GM12865 (cell line): ENCODE data around the gene SLC27A2.
"Not testable (repeated sequence)": the region's sequence is repeated elsewhere in the genome, so short reads cannot be mapped to it uniquely, and the experiment has no call there.

Source experiments
- DNase-seq: peaks from one replicate; pipeline ENCODE4 v3.0.0; 2010; ENCODE audit warnings: low read depth
- H3K4me3 ChIP-seq: 2 replicates; pipeline ENCODE4 v1.5.1; 2011; ENCODE audit warnings: mild to moderate bottlenecking, low read depth, low read length, control low read depth
- CTCF ChIP-seq: IDR thresholded peaks from 2 replicates; pipeline ENCODE4 v1.5.1; 2011; ENCODE audit warnings: low read length, control low read depth, low read depth, inconsistent platforms; ENCODE audit not compliant: insufficient read depth; ENCODE audit errors: missing control alignments

Gene SLC27A2

GRCh38 chr15:50184863-50185504 lies 3.0 kb downstream of the SLC27A2 start:
- TF ChIP-seq CTCF, result no peak
- DNase-seq, result no peak
- no peak overlapping the region for H3K4me3 ChIP-seq

GRCh38 chr15:50186090-50186489 lies 4.1 kb downstream of the SLC27A2 start:
- no peak for TF ChIP-seq CTCF
- DNase-seq, result no peak
- no peak overlapping the region for H3K4me3 ChIP-seq

GRCh38 chr15:50186752-50187151 lies 4.8 kb downstream of the SLC27A2 start:
- no peak for DNase-seq
- no peak for TF ChIP-seq CTCF
- no peak overlapping the region for H3K4me3 ChIP-seq

GRCh38 chr15:50187525-50187924 lies 5.5 kb downstream of the SLC27A2 start:
- no peak for TF ChIP-seq CTCF
- no peak overlapping the region for H3K4me3 ChIP-seq
- no peak for DNase-seq

- no peak for TF ChIP-seq CTCF
- no peak overlapping the region for H3K4me3 ChIP-seq
- no peak for DNase-seq
These were observed 6.0 kb downstream of the SLC27A2 start for GRCh38 chr15:50187997-50188396.

- DNase-seq, result not testable (repeated sequence)
These were observed 6.8 kb downstream of the SLC27A2 start for GRCh38 chr15:50188793-50189192.

GRCh38 chr15:50189633-50190032 lies 7.6 kb downstream of the SLC27A2 start:
- TF ChIP-seq CTCF, result no peak
- H3K4me3 ChIP-seq, result no peak overlapping the region
- DNase-seq, result no peak

More at GRCh38 chr15:50188793-50189192, 6.8 kb downstream of the SLC27A2 start:
- H3K4me3 ChIP-seq, result not testable (repeated sequence)
